ENCODE measurements around the gene PRKN. TPM values are rescaled to one million over a fixed set of nuclear protein-coding genes. Genes with fewer than 3 reads are reported as not detected.

The PRKN gene
- total RNA-seq, 1 donor from 2014 or later: 4.9 TPM

- Histone ChIP-seq H3K27ac (no peak overlapping the region), H3K27me3 (no peaks in the 10 kb centered on the region), H3K36me3 (no peaks in the 10 kb centered on the region), H3K4me1 (no peaks in the 10 kb centered on the region), H3K4me3 (no peak overlapping the region), H3K9me3 (no peaks in the 10 kb centered on the region)
- TF ChIP-seq POLR2AphosphoS5 (IDR thresholded peaks at IDR 0.05; ENCODE audit: insufficient read depth in 1 of 2, low read depth in 1 of 2) (no peak), POLR2A (IDR thresholded peaks at IDR 0.05) (no peak), CTCF (IDR thresholded peaks at IDR 0.05) (no peak)
- intact Hi-C loops (cut with DNase I): no loop called here
- DNase-seq (ENCODE audit: extremely low spot score in 2 of 2): no peak
Measured at GRCh38 chr6:161641175-161641574, 1086.4 kb downstream of the PRKN start.

GRCh38 chr6:161639772-161640171, 1087.8 kb downstream of the PRKN start:
- DNase-seq (ENCODE audit: extremely low spot score in 2 of 2): no peak
- H3K4me3 ChIP-seq: no peak overlapping the region
- no peaks in the 10 kb centered on the region for H3K9me3 ChIP-seq
- no peaks in the 10 kb centered on the region for H3K27me3 ChIP-seq
- intact Hi-C loops (cut with DNase I): no loop called here
- no peak overlapping the region for H3K27ac ChIP-seq
- TF ChIP-seq CTCF (IDR thresholded peaks at IDR 0.05) (no peak), POLR2AphosphoS5 (IDR thresholded peaks at IDR 0.05; ENCODE audit: insufficient read depth in 1 of 2, low read depth in 1 of 2) (no peak), POLR2A (IDR thresholded peaks at IDR 0.05) (no peak)
- H3K36me3 ChIP-seq: no peaks in the 10 kb centered on the region
- no peaks in the 10 kb centered on the region for H3K4me1 ChIP-seq

- Histone ChIP-seq H3K4me3 (no peak overlapping the region), H3K4me1 (no peaks in the 10 kb centered on the region), H3K27me3 (no peaks in the 10 kb centered on the region), H3K27ac (no peak overlapping the region), H3K9me3 (no peaks in the 10 kb centered on the region), H3K36me3 (no peaks in the 10 kb centered on the region)
- no peak for DNase-seq (ENCODE audit: extremely low spot score in 2 of 2)
- no peak for TF ChIP-seq POLR2A (IDR thresholded peaks at IDR 0.05)
- TF ChIP-seq CTCF (IDR thresholded peaks at IDR 0.05): no peak
- no peak for TF ChIP-seq POLR2AphosphoS5 (IDR thresholded peaks at IDR 0.05; ENCODE audit: insufficient read depth in 1 of 2, low read depth in 1 of 2)
- intact Hi-C loops (cut with DNase I): no loop called here
Measured at GRCh38 chr6:161637658-161638057, 1089.9 kb downstream of the PRKN start.

GRCh38 chr6:161636882-161637430, 1090.6 kb downstream of the PRKN start:
- no peak overlapping the region for H3K27ac ChIP-seq
- H3K36me3 ChIP-seq: no peaks in the 10 kb centered on the region
- no peaks in the 10 kb centered on the region for H3K27me3 ChIP-seq
- intact Hi-C loops (cut with DNase I): no loop called here
- no peaks in the 10 kb centered on the region for H3K9me3 ChIP-seq
- H3K4me3 ChIP-seq: no peak overlapping the region
- TF ChIP-seq POLR2AphosphoS5 (IDR thresholded peaks at IDR 0.05; ENCODE audit: insufficient read depth in 1 of 2, low read depth in 1 of 2) (no peak), POLR2A (IDR thresholded peaks at IDR 0.05) (no peak), CTCF (IDR thresholded peaks at IDR 0.05) (no peak)
- no peak for DNase-seq (ENCODE audit: extremely low spot score in 2 of 2)
- H3K4me1 ChIP-seq: peaks cover 2% of the 10 kb centered on the region

- intact Hi-C loops (cut with DNase I): no loop called here
- no peaks in the 10 kb centered on the region for H3K36me3 ChIP-seq
Measured at GRCh38 chr6:161635975-161636374, 1091.6 kb downstream of the PRKN start.

More at GRCh38 chr6:161635975-161636374, 1091.6 kb downstream of the PRKN start:
- no peaks in the 10 kb centered on the region for H3K27me3 ChIP-seq
- TF ChIP-seq CTCF (IDR thresholded peaks at IDR 0.05): no peak
- no peak for TF ChIP-seq POLR2A (IDR thresholded peaks at IDR 0.05)
- TF ChIP-seq POLR2AphosphoS5 (IDR thresholded peaks at IDR 0.05; ENCODE audit: insufficient read depth in 1 of 2, low read depth in 1 of 2): no peak
- no peaks in the 10 kb centered on the region for H3K9me3 ChIP-seq
- no peak for DNase-seq (ENCODE audit: extremely low spot score in 2 of 2)
- no peak overlapping the region for H3K27ac ChIP-seq
- peaks cover 12% of the 10 kb centered on the region for H3K4me1 ChIP-seq
- H3K4me3 ChIP-seq: no peak overlapping the region
